Mucosa of gallbladder (tissue), 1 donor: ENCODE data around the gene TTC1. TPM values are rescaled to one million over a fixed set of nuclear protein-coding genes. Genes with fewer than 3 reads are reported as not detected.
"Not testable (repeated sequence)": the region's sequence is repeated elsewhere in the genome, so short reads cannot be mapped to it uniquely, and the experiment has no call there.

Source experiments
- DNase-seq: peaks from one replicate; pipeline ENCODE4 v3.0.0-alpha.2; 2020; ENCODE audit warnings: low spot score
- total RNA-seq: library from RNA; stranded (reverse); gene quantifications from one replicate; pipeline ENCODE4 v1.2.1, GENCODE V29; 2021
- donor health status: DM: no; HTN: no; CAD: no.

The TTC1 gene
- total RNA-seq, 1 donor from 2014 or later, result 39.7 TPM

- no peak for DNase-seq
Observed at GRCh38 chr5:160039810-160040470, 31.0 kb downstream of the TTC1 start.

DNA sequence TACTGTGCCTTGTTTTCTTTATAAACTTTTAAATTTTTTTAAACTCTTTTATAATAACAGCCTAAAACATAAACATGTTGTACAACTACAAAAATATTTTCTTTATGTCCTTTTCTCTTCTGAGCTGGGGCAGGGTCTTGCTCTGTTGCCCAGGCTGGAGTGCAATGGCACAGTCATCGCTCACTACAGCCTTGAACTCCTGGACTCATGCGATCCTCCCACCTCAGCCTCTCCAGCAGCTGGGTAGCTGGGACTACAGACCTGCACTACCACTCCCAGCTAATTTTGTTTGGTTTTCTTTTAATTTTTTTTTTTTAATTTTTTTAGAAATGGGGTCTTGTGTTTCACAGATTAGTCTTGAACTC, 31.5 kb downstream of the TTC1 start:
- no peak for DNase-seq

DNA sequence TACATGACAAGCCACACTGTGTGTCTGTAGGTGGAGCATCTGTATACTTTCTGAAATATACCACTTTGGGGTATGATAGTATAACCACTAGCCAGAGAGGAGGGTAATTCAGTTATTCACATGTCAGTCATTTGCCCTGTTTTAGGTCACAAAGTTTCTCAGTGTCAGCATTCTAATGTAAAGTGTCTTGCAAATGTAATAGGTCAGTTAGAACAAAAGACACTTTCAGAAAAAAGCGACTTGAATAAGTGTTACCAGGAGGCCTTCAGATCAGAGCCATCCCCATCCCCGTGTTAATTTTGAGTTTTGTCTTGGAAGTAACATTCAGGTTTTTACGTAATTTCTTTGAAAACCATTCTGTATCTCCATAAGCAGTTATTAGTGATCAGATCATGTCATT, 33.7 kb downstream of the TTC1 start:
- no peak for DNase-seq

DNA sequence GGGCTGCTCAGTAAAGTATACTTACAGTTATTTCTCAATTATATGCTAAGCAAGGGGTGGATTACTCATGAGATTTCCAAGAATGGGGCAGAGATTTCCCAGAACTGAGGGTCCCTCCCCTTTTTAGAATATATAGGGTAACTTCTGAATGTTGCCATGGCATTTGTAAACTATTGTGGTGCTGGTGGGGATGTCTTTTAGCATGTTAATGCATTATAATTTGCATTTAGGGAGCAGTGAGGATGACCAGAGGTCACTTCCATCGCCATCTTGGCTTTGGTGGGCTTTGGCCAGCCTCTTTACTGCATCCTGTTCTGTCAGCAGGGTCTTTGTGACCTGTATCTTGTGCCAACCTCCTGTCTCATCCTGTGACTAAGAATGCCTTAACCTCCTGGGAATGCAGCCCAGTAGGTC, 35.5 kb downstream of the TTC1 start:
- no peak for DNase-seq

DNA sequence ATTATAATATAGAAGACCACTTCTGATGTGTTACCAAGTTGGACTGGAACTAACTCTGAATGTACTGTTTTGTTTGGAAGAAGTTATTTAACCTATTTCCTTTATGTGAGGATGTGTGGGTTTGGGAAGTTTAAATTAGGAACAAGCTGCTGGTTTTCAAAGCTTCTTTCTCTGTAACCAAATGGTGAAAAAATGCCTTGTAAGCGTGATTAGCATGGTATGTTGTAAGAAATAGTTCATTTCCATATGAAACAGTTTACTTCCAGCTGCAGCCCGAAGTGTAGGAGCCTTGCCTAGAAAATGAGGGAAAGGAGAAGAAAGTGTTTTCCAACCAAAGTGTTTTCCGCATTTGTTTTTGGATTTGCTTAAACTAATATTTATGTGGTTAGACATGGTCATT, 36.0 kb downstream of the TTC1 start:
- no peak for DNase-seq

DNA sequence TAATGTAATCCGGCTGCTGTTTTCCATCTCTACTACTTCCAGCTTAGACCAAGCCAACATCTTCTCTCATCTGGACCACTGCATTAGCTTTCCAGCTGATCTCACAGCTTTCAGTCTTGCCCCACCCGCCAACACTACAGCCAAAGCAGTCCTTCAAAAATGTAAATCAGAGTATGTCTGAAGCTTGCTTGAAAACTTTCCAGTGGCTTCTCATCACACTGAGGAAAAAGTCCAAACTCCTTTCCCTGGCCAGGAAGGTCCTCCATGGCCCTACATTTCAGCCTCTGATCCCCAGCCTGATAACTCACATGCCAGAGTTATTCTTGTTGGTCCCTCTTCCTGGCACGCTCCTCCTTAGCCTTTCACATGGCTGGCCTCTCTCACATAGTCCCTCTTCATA, 38.5 kb downstream of the TTC1 start:
- no peak for DNase-seq

- DNase-seq, result no peak
Observed at GRCh38 chr5:160048131-160048530, 39.2 kb downstream of the TTC1 start.

GRCh38 chr5:160049099-160049498, 40.2 kb downstream of the TTC1 start:
- no peak for DNase-seq

- DNase-seq, result no peak
Observed at GRCh38 chr5:160054047-160054446, 45.1 kb downstream of the TTC1 start.

DNA sequence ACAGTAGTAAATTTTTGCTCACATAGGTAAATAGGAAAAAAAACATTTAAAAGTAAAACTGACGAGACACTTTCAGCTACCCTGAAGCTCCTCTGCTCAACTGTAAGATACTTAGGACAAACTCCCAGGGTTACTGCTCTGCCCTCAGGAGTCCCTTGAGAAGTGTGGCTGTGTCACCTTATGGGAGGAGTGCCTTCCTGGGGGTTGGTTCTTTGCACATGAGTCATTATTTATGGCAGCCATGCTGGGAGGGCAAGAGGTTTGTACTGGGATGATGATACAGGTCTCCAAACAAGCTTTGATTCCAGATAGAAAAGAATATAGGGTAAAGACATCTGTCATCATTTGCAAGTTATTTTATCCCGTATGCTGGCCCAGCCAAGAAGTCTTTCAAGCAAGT, 45.9 kb downstream of the TTC1 start:
- DNase-seq, result no peak

GRCh38 chr5:160057256-160057655, 48.3 kb downstream of the TTC1 start:
- DNase-seq, result no peak

GRCh38 chr5:160060001-160060400, 51.1 kb downstream of the TTC1 start:
- DNase-seq, result no peak

DNA sequence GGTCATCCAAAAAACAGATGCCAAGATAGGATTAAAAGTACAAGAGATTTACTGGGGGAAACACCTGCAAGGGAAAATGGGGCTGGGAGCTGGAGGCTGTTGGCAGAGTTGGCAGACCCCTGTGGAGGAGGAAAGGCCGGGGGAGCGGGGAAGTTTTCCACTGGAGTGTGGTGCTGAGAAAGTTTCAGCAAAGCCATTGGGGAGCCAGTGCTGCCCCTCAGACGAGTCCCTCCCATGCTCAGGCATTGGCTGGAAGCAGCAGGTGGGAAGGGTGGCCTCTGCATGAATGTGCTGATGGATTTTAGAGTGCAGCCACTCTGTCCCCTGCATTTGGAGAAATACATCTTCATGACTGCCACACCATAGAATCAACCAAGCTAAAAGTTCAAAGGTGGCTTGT, 52.8 kb downstream of the TTC1 start:
- no peak for DNase-seq

DNA sequence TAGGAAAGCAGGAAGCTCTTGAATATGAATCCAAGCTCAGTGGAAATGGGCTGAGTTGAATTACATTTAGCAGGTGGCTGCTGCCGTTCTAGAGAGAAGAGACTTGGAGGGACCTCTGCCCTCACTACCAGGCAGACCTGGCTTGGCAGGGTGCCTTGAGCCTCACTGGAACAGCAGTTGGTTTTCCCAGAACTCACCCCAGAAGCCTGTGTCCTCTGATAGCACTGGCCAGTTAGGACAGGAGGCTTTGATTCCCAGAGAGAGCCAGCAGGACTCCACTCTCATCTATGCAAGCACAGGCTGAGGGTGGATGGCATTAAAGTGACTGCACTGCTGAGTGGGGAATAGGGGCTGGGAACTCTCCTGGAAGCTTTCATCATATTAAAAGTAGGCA, 55.5 kb downstream of the TTC1 start:
- peak; percentile 36 for DNase-seq

DNA sequence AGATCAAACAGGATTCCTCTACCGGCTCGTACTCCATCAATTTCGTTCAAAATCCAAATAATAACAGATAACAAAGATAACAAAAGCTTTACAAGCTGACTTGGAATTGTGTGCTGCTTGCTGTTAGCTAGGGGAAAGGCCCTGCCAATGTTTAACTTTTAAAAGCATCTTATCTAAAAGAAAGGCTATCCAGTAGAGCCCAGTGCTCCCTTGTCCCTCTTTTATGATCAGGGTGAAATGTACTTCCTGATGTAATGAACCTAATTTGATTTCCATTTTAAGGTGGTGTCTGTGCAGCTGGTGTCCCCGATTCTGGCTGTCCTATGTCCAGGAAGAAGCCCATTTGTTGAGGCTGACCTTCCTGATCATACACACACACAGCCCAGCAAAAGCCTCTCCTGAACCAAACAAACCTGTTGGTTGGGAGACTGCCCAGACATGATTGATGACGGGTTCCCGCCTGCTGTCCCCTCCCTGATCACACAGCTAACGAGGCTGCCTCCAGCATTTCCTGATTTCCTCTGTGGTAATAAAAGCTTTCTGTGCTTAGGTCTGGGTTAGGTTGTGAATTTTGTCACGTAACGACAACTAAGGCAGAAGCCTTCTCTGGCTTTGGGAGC, 56.2 kb downstream of the TTC1 start:
- peak; percentile 74 for DNase-seq

GRCh38 chr5:160069120-160069519, 60.2 kb downstream of the TTC1 start:
- not testable (repeated sequence) for DNase-seq

DNA sequence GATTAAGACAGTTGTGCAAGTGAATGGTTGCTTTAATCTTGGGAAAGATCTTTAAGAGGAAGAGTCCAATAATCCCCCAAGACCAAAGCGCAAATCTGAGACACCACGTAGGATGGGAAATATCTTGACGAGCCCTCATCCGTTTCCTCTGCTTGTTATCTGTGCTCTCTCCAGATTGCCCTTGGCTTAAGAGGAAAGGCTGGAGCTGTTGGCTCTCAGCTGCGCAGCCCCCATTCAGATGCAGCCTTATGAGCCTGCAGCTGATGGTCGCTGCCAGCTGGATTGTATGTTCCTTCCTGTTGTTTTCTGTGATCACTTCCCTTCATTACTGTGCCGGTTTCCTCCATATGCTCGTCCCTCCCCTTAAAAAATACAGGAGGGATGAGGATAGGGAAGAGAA, 62.6 kb downstream of the TTC1 start:
- no peak for DNase-seq

DNA sequence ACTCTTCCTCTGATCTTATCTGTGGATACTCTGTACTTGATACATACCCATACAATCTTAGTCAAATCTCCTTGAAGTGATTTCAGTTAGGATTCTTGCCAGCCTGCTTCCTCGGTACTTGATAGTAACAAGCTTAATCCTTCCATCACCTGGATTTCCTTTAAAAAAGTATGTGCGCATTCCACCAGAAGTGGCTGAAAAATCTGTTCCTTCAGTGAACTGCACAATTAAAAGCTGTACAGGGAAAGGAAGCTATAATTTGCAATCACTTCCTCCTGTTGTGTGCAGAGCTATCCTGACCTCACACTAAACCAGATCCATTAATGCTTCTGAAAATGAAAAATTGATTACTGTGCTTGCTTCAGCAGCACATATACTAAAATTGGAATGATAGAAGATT, 63.0 kb downstream of the TTC1 start:
- no peak for DNase-seq

GRCh38 chr5:160075073-160075472, 66.1 kb downstream of the TTC1 start:
- DNase-seq, result no peak

DNA sequence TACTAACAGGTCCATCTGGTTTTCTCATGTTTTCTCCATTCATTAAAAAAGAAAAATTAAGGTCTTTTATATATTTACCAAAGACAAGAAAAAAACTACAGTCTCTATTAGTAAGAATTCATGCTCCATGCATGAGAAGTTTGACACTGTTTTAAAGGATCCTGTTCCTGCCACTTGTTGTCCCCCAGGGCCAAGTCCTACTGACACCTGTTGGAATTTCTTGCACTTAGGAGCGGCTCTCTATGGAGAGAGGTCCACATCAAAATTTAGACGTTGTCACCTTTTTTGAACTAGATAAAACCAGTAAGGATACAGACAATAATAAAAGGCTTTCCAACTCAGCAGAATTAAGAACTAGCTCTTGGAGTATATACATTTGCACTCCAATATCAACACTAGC, 68.1 kb downstream of the TTC1 start:
- no peak for DNase-seq

- DNase-seq, result no peak
Observed at GRCh38 chr5:160079753-160080152, 70.8 kb downstream of the TTC1 start.

DNA sequence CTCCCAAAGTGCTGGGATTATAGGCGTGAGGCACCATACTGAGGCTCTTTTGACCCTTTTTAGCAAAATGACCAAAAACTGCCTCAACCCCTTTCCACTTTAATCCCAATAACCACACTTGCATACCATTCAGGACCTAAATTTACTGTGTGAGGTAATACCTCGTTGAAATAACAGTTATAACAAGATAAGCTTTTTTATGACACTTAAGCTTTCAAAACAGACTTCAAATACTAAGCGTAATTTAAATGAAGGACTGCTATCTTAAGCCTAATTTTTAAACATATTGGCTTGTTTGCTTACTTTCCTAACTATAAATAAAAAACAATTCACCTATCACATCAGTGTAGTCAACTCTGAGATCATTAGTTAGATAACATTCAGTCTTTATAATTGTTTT, 72.6 kb downstream of the TTC1 start:
- no peak for DNase-seq

GRCh38 chr5:160082614-160083500, 73.9 kb downstream of the TTC1 start:
- DNase-seq, result no peak
